HG03060 (cell line): ENCODE data around the gene NFKBIB.
"Not testable (repeated sequence)": the region's sequence is repeated elsewhere in the genome, so short reads cannot be mapped to it uniquely, and the experiment has no call there.

Experiments used
- ATAC-seq: cut with Tn5 transposase; IDR thresholded peaks from one replicate; pipeline ENCODE4 v1.9.1; 2021; ENCODE audit warnings: low read depth, moderate number of reproducible peaks; ENCODE audit not compliant: unreplicated experiment

The NFKBIB gene

DNA sequence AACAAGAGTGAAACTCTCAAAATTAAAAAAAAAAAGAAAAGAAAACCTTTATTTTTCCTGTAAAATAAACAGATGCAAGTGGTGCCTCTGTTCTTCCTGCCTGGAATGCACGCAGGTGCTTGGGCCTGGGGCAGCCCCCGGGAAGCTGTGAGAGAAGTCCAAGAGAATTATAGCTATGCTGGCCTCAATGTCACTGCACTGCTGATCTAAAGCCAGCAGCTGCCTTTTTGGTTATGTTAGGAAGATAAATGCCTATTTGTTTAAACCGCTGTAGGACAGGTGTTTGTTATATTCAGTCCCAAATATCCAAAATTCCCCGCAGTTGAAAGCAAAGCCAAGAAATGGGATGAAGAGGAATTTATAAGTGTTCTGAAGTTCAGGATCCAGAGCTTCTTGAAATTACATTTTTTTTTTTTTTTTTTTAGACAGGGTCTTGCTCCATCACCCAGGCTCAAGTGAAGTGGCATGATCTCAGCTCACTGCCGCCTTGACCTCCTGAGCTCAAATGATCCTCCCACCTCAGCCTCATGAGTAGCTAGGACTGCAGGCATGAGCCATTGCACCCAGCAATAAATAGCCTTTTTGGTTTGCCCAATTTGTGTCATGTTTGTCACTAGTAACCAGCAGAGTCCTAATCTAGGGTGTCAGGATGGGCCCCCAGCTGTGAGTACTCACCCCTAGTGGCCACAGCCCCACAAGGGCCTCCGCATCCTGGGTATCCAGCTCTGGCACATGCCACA, 23.9 kb upstream of the NFKBIB start:
- no peak for ATAC-seq

DNA sequence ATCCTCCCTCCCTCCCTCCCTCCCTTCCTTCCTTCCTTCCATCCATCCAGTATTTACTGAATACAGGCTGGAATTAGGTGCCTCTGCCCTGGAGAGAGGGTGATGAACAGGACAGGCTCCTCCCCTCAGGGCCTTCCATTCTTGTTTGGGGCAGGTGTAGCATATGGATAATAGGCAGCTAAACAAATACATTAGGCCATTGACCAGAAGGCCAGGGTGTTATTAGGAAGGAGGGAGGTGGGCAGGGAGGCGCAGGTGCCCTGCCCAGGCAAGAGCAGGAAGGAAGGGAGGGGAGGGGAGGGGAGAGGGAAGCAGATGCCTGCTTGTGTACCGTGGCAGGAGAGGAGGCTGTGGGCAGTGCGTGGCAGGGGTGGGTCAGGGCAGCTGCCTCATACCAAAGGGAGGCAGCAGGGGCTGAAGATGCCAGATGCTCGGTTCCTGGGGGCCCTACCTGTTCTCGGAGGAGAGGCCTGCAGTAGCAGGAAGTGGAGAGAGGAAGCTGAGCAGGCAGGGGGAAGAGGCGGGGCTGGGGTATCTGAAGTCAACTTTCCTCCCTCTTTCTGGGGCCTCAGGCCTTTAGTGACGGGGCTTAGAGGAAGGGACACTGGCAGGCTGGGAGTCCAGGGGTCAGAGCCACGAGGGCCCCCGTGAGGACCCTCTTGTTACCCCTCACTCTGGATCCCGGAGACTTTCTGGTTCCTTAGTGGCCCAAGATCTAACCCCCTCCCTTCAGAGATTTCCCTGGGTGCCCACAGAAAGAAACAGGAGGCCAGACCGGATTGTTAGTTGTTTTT, 21.8 kb upstream of the NFKBIB start, which contains the start of gene RINL:
RINL (minus strand) TSS at position 495 of the 794 bp plus-strand sequence. CDS start 1,533 bp downstream, outside the sequence.
- ATAC-seq: no peak

DNA sequence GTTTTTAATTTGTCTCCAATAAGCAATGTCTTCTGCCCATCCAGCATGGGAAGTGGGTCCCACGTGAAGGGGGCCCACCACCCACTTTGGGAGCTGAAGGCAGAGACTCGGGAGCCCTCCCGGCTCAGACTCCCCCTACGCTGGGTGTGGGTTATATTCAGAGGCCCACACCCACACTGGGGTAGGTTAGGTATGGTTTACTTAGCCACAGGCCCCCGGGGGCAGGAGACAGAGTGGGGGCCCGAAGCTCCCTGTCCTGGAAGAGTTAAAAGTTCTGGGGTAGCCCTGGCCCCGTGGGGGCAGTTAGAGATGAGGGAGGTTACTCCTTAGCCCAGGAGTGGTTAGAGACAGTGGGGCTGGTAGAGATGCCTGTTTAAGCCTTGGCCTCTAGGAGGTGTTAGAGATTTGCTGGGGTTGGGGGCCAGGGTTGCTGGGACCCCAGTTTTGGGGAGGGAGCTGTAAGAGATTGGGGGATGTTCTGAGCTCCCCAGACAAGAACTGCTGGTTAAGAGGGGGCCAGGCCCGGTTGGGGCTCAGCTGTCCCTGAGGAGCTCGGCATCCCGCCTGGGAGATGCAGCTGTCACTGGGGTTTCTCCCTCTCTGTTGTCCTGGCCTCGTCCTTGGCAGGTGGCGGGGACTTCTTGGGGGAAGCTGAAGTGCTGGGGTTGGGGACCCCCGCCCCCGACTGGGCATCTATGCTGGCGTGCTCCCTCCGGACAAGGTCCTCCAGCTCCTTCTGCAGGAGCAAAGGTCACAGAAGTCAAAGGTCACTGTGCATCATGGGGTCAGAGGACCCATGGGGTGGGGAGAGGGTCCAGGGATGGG, 21.0 kb upstream of the NFKBIB start:
- ATAC-seq: no peak

DNA sequence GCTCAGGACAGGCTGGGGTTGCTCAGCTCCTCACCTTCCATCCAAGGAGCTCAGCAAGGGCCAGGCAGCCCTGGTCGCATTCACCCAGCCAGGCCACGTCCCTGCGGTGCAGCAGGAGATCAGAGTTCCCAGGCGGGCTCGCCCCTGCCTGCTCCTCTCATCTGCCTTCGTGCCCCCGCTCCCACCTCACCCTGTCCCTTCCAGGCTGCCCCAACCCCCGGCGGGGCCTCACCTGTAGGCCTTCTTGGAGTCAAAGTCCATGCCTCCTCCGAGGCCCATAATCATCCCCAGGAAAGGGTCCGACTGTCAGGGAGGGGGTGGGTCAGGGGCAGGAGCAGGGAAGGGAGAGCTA, 20.4 kb upstream of the NFKBIB start:
- no peak for ATAC-seq

DNA sequence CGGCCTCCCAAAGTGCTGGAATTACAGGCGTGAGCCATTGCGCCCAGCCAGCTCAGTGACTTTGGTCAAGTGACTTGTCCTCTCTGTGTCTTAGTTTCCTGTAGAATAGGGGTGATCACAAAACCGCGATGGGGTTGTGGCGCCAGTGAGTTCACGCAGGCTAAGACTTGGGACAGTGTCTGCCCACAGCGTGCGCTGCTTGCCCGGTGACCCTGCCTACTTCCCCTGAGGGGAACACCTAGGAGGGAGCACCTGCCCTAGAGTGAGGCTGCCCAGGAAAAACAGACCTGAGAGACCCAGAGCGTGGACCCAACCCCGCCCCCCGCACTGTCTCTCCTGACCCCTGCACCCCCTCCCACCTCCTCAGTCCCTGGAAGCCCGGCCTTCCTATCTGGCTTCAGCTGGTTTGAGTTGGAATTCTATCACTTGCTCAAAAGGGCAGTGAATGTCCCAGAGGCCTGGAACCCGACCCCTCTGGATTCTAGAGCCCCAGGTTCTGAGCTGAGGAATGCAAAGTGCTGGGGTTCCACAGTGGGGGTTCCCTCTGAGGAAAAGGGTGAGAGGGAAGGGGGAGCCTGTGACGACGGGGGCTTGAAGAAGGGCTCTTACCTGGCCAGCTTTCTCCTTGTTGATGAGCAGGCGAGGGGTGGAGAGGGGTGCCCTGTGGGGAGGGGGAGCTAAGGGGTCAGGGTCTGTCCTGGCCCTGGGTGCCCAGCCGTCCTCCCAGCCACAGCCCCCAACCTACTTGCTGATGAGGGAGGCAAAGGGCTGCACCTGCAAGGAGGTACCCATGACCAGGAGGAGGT, 19.5 kb upstream of the NFKBIB start:
- ATAC-seq: no peak

DNA sequence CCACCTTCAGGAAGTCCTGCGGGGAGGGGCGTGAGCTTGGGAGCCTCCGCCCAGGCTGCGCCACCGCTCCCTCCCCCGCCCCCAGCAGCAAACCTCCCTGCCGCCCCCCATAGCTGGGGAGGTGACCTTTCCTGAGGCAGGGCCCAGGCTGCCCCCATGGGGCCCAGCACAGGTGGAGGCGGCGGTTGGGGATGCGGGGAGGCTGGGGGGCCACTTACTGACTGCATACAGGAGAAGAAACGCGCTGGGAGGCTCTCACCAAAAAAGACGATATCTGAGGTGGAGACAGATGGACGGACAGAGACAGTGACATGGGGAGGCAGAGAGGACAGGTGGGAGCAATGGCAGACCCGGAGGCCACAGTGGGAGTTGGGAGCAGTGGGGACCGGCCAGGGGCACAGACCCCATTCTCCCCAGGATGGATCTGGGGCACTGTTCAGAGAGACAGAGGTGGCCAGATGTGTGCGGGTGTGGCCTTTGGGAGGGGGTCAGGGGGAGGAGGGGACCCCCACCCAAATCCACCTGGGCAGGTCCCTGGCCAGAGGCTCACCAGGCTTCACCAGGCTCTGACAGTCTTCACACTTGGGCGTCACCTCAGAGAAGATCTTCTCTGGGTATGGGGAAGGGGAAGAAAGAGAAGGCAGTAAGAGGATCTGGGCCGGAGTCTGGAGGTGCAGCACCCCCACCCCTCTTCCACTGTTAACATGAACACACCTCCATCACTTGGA, 18.7 kb upstream of the NFKBIB start:
- no peak for ATAC-seq

DNA sequence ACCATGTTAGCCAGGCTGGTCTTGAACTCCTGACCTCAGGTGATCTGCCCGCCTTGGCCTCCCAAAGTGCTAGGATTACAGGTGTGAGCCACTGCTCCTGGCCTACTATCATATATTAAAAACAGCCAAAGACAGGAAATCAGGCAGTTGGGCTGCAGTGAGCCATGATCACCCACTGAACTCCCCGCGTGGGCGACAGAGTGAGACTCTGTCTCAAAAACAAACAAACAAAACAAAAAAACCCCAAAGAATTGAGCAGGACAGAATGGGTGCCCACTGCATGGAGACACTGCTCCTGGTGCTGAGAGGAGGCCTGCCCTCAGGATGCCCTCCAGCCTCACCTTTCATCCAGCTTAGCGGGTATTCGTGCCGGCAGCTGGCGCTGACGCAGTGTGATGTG, 16.5 kb upstream of the NFKBIB start:
- ATAC-seq: no peak

DNA sequence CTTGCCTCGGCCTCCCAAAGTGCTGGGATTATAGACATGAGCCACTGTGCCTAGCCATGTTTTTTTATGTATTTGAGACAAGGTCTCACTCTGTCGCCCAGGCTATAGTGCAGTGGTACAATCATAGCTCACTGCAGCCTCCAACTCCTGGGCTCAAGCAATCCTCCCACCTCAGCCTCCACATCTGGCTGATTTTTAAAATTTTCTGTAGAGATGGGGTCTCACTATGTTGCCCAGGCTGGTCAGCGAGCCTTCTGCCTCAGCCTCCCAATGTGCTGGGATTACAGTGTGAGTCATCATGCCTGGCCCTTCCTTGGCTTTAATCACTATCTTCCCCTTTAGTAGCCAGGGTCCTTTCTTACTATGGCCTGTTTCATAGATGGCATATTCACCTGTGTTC, 15.1 kb upstream of the NFKBIB start:
- not testable (repeated sequence) for ATAC-seq

DNA sequence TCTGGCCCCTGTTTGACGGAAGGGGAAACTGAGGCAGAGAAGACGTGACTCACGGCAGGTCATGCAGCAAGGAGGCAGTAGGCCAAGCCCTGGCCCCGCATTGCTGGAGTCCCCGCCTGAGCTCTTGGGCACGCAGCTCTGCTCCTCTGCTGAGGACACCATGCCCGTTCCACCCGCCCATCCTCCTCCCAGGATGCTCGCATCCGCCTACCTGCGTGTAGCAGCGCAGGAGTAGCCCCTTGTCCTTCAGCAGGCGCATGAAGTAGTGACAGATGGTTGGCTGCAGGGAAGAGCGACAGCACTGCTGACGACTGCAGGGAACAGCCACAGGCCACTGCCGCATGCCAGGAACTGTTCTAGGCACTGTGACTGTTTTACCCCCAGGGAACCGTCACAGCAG, 10.9 kb upstream of the NFKBIB start:
- no peak for ATAC-seq

DNA sequence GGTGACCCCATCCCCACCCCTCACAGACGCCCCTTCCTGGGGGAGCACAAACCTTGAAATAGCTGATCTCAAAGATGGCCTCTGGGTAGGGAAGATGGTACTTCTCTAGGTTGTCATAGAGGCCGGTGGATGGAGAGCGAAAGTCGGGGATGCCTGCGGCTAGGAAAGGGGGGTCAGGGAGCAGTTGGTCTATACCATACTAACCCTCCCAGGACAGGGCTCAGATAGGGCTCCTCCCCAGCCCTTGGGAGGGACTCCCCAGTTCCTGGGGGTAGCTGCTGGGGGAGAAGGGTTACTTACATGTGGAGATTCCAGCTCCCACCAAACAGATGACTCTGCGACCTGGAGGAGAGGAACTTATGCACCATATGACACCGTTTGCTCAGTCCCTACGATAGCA, 10.0 kb upstream of the NFKBIB start:
- no peak for ATAC-seq

DNA sequence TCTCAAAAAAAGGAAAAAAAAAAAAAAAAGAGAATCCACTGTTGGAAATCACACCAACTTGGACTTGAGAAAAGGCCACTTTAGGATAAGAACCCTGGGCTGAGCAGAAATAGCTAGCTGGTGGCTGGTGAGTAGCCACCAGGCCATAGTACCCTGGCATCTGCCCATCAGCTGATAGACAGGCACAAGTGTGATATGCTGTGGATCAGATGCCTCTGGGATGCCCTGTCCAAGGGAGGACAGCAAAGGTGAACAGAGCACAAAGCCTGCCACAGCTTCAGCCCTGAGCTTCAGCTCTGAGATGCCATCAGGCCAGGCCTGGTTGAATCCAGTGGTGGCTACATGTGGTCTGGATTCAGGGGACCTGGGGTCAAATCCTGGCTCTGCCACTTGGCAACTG, 9.1 kb upstream of the NFKBIB start:
- no peak for ATAC-seq

DNA sequence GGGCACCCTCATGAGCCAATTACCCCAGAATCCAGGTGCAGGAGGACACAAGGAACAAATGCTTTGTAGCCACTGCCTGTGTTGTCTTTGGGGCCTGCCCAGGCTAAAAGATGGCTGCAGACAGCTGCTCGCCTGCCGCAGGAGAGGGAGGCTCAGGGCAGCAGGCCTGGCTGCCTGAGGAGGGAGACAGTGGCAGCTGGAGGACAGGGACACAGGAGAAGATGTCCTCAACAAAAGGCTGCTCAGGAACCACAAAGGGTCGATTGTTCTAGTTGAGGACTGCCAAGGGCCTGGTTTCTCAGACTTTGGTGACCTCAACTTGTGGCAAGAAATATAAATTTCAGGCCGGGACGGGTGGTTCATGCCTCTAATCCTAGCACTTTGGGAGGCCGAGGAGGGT, 8.0 kb upstream of the NFKBIB start:
- no peak for ATAC-seq

DNA sequence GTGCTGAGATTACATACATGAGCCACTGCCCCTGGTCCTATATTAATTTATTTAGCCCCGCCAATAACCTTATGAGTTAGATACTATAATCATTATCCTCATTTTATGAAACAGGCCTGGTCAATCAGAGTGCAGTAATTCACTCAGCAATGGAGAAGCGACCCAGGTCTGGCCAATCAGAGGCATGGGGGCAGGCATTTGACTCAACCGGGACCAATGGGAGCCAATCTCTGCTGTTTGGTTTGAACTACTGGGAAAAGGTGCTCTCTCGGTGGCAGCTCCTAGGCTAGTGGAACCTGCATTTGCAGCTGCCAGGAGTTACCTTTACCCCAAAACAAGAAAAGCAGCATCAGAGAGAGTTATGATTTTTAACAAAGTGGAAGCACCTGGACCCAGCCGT, 6.9 kb upstream of the NFKBIB start:
- no peak for ATAC-seq

DNA sequence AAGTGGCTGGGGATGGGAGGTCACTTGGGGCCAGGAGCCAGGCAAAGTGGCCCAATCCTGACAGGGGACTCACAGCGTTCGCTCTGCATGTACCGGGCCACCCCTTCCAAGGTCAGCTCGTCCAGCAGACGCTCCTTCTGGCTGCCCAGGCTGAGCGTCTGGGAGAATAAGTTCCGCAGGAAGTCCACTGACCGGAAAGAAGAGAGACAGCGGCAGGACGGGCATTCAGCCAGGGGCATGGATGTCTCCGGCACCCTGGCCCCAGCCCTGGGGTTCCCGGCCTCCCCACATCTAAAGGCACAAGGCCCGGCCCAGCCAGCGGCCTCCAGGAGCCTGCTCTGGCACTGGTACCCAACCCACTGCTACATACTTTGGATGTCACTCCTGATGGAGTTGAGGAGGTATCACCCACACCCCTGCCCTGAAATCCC, 6.4 kb upstream of the NFKBIB start:
- no peak for ATAC-seq

DNA sequence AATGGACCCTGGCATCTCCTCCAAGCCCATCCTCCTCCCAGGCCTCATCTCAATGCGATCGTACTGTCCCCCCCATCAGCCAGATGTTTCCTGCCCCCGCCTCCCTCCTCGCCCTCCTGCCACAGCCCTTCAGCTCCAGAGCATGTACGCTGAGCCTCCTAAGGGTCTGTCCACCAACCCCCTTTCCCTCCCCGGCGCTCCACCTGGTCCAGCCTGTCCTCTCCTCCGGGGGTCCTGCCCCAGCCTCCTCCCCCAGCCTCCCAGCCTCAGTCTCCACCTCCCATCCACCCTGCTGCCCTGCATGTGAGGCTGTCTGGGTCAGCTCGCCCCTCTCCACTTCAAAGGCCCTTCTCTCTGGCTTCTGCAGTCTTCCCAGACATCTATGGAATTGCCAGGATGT, 4.8 kb upstream of the NFKBIB start:
- ATAC-seq: no peak

DNA sequence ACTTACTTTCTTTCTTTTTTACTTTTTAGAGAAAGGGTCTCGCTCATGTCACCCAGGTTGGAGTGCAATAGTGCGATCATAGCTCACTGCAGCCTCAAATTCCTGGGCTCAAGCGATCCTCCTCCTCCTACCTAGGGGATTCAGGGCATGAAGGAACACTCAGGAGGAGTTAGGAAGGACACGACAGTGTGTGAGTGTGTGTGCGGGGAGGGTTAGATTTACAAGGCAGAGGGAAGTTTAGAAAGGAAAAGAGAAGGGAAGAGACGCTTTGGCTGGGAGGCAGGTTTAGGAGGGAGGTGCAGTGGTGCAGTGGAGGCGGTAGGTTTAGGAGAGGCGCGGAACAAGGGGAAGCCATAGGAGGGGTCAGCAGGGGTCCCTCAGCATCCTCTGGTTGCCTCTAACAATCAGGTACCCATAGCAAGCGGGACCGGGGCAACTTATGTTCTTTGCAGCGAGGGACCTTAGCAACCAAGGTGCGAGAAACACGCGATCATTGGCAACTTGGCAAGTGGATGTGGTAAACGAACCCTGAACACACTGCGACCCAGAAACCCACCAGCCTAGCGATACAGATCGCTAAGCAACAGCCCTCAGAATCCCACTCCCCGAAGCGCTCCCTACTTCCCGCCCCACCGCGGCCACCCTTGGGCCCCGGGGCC, 852 bp upstream of the NFKBIB start:
- no peak for ATAC-seq

DNA sequence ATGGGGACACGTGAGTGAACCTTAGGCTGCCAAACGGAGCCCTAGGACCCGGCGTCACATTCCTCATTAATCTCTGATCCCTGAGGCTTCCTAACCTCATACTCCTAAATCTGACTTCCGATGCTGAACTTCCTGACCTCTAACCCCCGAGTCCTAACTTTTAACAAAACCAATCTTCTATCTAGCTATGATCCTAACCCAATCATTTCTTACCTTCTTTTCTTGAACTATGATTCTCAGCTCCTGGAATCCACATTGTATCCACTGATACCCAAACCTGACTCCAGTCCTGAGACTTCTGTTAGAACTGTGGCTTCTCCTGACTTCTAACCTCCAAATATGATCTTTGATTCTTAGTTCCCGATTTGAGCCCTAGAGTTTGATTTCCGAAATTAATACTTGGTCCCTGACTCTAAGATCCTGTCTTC, 447 bp downstream of the NFKBIB start:
- ATAC-seq: no peak

DNA sequence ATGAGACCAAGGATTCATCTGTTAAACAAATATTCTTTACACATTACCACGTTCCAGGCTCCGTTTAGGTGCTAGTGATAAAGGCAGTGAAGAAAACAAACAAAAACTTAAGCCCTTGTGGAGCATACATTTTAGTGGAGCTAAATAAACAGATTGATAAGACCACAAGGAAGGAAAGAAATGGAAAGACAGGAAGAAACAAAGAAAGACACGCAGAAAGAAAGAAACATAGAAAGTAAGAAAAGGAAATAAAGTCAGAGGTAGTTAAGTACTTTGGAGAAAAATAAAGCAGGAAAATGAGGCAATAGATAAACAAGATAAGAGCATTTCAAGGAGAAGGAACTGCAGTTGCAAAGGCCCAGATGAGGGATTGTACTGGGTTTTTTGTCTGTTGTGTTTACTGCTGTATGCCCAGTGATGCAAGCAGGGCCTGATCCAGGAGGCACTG, 998 bp downstream of the NFKBIB start:
- ATAC-seq: no peak

DNA sequence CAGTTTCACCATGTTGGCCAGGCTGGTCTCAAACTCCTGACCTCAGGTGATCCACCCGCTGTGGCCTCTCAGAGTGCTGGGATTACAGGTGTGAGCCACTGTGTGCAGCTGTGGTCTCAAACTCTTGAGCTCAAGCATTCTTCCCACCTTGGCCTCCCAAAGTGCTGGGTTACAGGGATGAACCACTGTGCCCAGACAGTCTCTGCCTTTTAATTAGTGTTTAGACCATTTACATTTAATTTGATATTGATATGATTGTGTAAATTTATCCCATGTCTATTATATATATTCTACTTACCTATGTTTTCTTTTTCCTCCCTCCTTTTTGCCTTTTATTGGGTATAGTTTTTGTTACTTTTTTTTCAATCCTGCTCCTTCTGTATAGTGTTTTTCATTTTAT, 1.9 kb downstream of the NFKBIB start:
- ATAC-seq: no peak
